Mammary epithelial cell (primary cell): Measurements from ENCODE around the gene LY86.

Source experiments
- EZH2 ChIP-seq: IDR thresholded peaks from 2 replicates; pipeline ENCODE4 v1.6.1; 2012; ENCODE audit warnings: low read length, inconsistent platforms, borderline replicate concordance
- TF ChIP-seq, protein P1 (sequence below), 2 donors: IDR thresholded peaks in 1 of 2; conservative IDR thresholded peaks in 1 of 2; 2 replicates each; pipeline ENCODE4 v1.5.1; 2011 to 2012; ENCODE audit warnings: inconsistent platforms in 2 of 2, low read length in 2 of 2, mild to moderate bottlenecking in 2 of 2, control low read depth in 1 of 2, low read depth in 1 of 2; ENCODE audit not compliant: insufficient read depth in 1 of 2; ENCODE audit errors: extremely low read depth in 1 of 2

DNA sequence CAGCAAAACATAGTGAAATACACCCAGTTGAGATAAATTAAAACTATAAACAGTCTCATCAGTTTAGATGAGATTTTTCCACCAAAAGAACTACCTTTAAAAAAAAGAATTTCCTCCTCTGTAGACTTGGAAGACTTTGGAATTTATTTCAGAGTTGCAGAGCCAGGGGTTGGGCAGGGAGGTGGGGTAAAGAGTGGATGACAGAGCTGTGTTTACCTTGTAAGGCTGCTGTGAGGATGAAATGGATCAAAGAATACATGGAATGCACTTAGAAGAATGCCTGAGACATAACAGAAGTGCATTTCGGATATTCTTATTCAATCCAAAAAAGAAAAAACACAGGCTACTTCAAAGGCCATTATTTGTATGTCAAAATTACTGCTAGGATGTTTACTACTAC, 6.4 kb upstream of the LY86 start:
- TF ChIP-seq, protein P1, sequence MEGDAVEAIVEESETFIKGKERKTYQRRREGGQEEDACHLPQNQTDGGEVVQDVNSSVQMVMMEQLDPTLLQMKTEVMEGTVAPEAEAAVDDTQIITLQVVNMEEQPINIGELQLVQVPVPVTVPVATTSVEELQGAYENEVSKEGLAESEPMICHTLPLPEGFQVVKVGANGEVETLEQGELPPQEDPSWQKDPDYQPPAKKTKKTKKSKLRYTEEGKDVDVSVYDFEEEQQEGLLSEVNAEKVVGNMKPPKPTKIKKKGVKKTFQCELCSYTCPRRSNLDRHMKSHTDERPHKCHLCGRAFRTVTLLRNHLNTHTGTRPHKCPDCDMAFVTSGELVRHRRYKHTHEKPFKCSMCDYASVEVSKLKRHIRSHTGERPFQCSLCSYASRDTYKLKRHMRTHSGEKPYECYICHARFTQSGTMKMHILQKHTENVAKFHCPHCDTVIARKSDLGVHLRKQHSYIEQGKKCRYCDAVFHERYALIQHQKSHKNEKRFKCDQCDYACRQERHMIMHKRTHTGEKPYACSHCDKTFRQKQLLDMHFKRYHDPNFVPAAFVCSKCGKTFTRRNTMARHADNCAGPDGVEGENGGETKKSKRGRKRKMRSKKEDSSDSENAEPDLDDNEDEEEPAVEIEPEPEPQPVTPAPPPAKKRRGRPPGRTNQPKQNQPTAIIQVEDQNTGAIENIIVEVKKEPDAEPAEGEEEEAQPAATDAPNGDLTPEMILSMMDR (conservative IDR thresholded peaks at IDR 0.05 in 1 of 2, IDR thresholded peaks at IDR 0.05 in 1 of 2; ENCODE audit: extremely low read depth in 1 of 2, insufficient read depth in 1 of 2, low read depth in 1 of 2, low read length in 2 of 2), result no peak
- TF ChIP-seq EZH2, result no peak
